Mucosa of descending colon (tissue), 3 donors: ENCODE results near the gene PRKCZ. TPM values are rescaled to one million over a fixed set of nuclear protein-coding genes. Genes with fewer than 3 reads are reported as not detected.
"Not testable (repeated sequence)": the region's sequence is repeated elsewhere in the genome, so short reads cannot be mapped to it uniquely, and the experiment has no call there.

Experiments used
- ATAC-seq: fragments of 200-7000 bp; cut with Tn5 transposase; one replicate; pipeline ENCODE4 v1.9.1; 2020; ENCODE audit warnings: mild to moderate bottlenecking, moderate library complexity
- DNase-seq, 3 donors: peaks; one replicate each; pipeline ENCODE4 v3.0.0-alpha.2; 2020
- H3K36me3 ChIP-seq: fragments of 200-600 bp; one replicate; pipeline ENCODE4 v1.8.0; 2021; ENCODE audit warnings: low read depth, mild to moderate bottlenecking
- H3K4me1 ChIP-seq: fragments of 200-600 bp; one replicate; pipeline ENCODE4 v1.8.0; 2021; ENCODE audit warnings: low read depth, mild to moderate bottlenecking
- H3K4me3 ChIP-seq: fragments of 200-600 bp; one replicate; pipeline ENCODE4 v1.8.0; 2021; ENCODE audit warnings: mild to moderate bottlenecking
- H3K9me3 ChIP-seq: fragments of 200-600 bp; one replicate; pipeline ENCODE4 v1.8.0; 2021; ENCODE audit warnings: mild to moderate bottlenecking
- CTCF ChIP-seq: fragments of 200-600 bp; IDR thresholded peaks from one replicate; pipeline ENCODE4 v1.8.0; 2022; ENCODE audit warnings: antibody characterized with exemption, mild to moderate bottlenecking
- intact Hi-C, 2 donors: fragments of 100-400 bp; cut with DNase I in 1 of 2; cut with micrococcal nuclease in 1 of 2; formaldehyde crosslinking; loops; one replicate each; pipeline versions ENCODE4 v1.11.0 to v1.11.1; 2022; cut with DNase I, micrococcal nuclease
- total RNA-seq, 3 donors: library from RNA; stranded (reverse); fragmentation: NEBNext Ultra II Directional in 2 of 3; extraction: Animal tissue kit (Norgen Biotek cat#: 25700) in 2 of 3; gene quantifications; one replicate each; pipeline versions ENCODE4 v1.2.1 to v1.2.4, GENCODE V29; 2021 to 2023
- donor health status: DM: no; HTN: no; CAD: no; lungs with moderate emphysema.
- donor health status: DM: no; HTN: no; CAD: no.
- donor health status: DM: no; HTN: yes; CAD: no.

Gene PRKCZ
- total RNA-seq, 3 donors from 2014 or later = 38.9 to 80.2 (median 53.7) TPM

DNA sequence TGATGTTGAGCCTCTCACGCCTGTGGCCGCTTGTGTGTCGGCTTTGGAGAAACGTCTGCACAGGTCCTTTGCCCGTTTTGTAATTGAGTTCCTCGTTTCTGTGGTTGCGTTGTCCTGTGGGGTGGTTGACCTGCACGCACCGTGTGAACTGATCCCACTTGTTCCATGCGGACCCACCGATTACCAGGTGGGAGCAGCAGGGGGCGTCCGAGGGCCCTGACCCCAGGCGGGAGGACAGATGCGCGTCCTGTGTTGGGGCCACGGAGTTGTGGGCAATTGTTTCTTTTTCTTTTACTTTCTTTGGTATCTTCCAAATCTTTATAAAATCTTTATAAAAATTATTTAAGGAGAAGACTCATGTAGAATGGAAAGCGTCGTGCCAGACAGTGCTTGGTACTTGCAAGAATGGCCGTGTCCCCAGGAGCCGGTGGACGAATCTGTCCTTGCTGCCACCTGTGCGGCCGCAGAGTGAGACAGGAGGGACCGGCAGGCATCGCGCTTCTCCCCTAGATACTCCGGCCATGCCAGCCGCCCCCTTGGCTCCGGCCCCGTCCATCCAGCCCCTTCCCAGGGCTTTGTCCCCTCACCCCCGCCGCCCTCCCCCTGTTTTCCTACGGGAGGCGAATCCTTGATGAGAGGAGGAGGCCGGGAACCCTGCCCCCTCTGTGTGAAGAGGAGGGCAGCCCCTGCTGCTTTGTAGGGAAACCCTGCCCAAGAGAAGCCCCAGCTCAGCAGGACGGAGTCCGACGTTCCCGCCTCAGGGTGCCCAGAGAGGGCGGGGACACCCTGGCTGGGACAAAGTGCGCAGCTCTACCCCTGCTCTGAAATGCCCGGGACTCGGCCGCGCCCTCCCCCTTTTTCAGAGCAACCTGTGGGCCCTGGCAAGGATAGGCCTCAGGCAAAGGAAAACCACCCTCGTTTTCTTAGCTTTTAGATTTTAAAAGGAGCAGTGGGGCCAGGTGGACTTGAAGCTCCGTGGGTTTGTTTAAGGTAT, 41.7 kb downstream of the PRKCZ start:
- ATAC-seq (peak; percentile 92), DNase-seq (peak; percentile 80 to 84 (median 82))

GRCh38 chr1:2093055-2093454, 42.8 kb downstream of the PRKCZ start:
- no peak for TF ChIP-seq CTCF
- peaks cover 15% of the 10 kb centered on the region for H3K4me1 ChIP-seq

More for the DNA sequence above, 41.7 kb downstream of the PRKCZ start:
- H3K36me3 ChIP-seq = no peaks in the 10 kb centered on the region
- intact Hi-C loops = no loop called here
- H3K4me3 ChIP-seq = no peak overlapping the region
- H3K4me1 ChIP-seq = peaks cover 15% of the 10 kb centered on the region
- TF ChIP-seq CTCF = peak; percentile 41
- peaks cover 8% of the 10 kb centered on the region for H3K9me3 ChIP-seq

GRCh38 chr1:2093636-2094035, 43.4 kb downstream of the PRKCZ start:
- H3K4me3 ChIP-seq = no peak overlapping the region
- no peaks in the 10 kb centered on the region for H3K36me3 ChIP-seq
- intact Hi-C loops = no loop called here
- H3K9me3 ChIP-seq = peaks cover 14% of the 10 kb centered on the region
- no peak for ATAC-seq
- TF ChIP-seq CTCF = no peak
- peak in 1 of 3 donors; percentile 21 for DNase-seq
- H3K4me1 ChIP-seq = peaks cover 15% of the 10 kb centered on the region

More at GRCh38 chr1:2093055-2093454, 42.8 kb downstream of the PRKCZ start:
- Histone ChIP-seq H3K36me3 (no peaks in the 10 kb centered on the region), H3K9me3 (peaks cover 14% of the 10 kb centered on the region), H3K4me3 (no peak overlapping the region)
- DNase-seq = no peak
- intact Hi-C loops = no loop called here
- ATAC-seq = no peak

GRCh38 chr1:2094269-2095158, 44.3 kb downstream of the PRKCZ start:
- peaks cover 15% of the 10 kb centered on the region for H3K4me1 ChIP-seq
- intact Hi-C loops, H3K4me3 ChIP-seq, H3K36me3 ChIP-seq, ATAC-seq: not testable (repeated sequence)
- DNase-seq = peak in 1 of 3 donors; percentile 21
- H3K9me3 ChIP-seq = peaks cover 14% of the 10 kb centered on the region

DNA sequence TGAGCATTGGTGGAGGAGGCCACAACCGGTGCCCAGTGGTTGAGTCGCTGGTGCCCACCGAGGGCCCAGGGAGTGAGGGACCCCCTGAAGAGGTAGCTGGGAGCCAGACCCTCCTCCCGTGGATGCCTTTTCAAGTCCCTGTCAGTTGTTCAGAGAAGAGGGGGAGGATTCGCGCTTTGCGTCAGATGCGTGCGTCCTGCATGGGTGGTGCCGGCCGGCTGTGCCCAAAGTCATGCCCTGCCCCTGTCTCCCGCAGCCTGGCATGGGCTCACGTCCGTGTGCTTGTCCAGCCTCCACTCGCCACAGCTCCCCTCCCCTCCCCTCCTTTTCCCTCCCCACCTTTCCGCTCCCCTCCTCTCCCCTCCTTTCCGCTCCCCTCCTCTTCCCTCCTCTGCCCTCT, 45.2 kb downstream of the PRKCZ start:
- DNase-seq (no peak), ATAC-seq (no peak)
- intact Hi-C loops = no loop called here
- TF ChIP-seq CTCF = no peak
- peaks cover 14% of the 10 kb centered on the region for H3K9me3 ChIP-seq
- H3K4me1 ChIP-seq = peaks cover 15% of the 10 kb centered on the region
- H3K4me3 ChIP-seq = no peak overlapping the region
- no peaks in the 10 kb centered on the region for H3K36me3 ChIP-seq
